ENCODE results near the gene NUP85.

- TF ChIP-seq POLR2AphosphoS5 (IDR thresholded peaks at IDR 0.05; ENCODE audit: borderline replicate concordance, low read depth, low read length) (no peak), EZH2 (IDR thresholded peaks at IDR 0.05) (no peak)
These were observed 37.1 kb downstream of the NUP85 start for GRCh38 chr17:75242461-75243042.
